ENCODE data around the gene CDC7. TPM values are rescaled to one million over a fixed set of nuclear protein-coding genes. Genes with fewer than 3 reads are reported as not detected.

Gene CDC7
- total RNA-seq, 3 donors from 2014 or later (not counting 1 experiment from before 2014, with no cell fraction given): 7.2 to 11.4 (median 7.9) TPM

- Mint-ChIP-seq H3K4me3 (peak overlapping the region; percentile 81), H3K4me1 (peaks cover 97 to 100% of the 10 kb centered on the region in 2 donors), H3K36me3 (no peaks in the 10 kb centered on the region), H3K27ac (peak overlapping the region; percentile 83 to 99), H3K27me3 (ENCODE audit: low read depth in 2 of 2) (no peaks in the 10 kb centered on the region), H3K9me3 (no peaks in the 10 kb centered on the region)
- intact Hi-C loops (cut with micrococcal nuclease): loop anchor here (2.0 to 10.0 kb wide), 4 partner anchors 14 to 262 kb away; no protein-coding TSS in a partner anchor
- Histone ChIP-seq H3K36me3 (ENCODE audit: control insufficient read depth, insufficient read depth, low read length) (no peaks in the 10 kb centered on the region), H3K27me3 (ENCODE audit: control insufficient read depth, insufficient read depth, low read length) (no peaks in the 10 kb centered on the region), H3K9me3 (ENCODE audit: control insufficient read depth, insufficient read depth, low read length) (peaks cover 5% of the 10 kb centered on the region), H3K4me3 (ENCODE audit: low read length) (no peak overlapping the region), H3K4me1 (ENCODE audit: control insufficient read depth, insufficient read depth, low read length) (peaks cover 74% of the 10 kb centered on the region), H3K27ac (ENCODE audit: low read length) (peak overlapping the region; percentile 90)
- ATAC-seq (peak in 1 of 3 donors; percentile 1), DNase-seq (no peak)
- no peak for TF ChIP-seq CTCF (IDR thresholded peaks at IDR 0.05)
- WGBS (ENCODE audit: insufficient coverage): 48% methylated on average over 7 of the region's 7 CpGs
Measured at GRCh38 chr1:91555074-91555730, 54.6 kb downstream of the CDC7 start.

- peaks cover 94 to 97% of the 10 kb centered on the region in 2 donors for H3K4me1 Mint-ChIP-seq
Measured at GRCh38 chr1:91555821-91556531, 55.3 kb downstream of the CDC7 start.

DNA sequence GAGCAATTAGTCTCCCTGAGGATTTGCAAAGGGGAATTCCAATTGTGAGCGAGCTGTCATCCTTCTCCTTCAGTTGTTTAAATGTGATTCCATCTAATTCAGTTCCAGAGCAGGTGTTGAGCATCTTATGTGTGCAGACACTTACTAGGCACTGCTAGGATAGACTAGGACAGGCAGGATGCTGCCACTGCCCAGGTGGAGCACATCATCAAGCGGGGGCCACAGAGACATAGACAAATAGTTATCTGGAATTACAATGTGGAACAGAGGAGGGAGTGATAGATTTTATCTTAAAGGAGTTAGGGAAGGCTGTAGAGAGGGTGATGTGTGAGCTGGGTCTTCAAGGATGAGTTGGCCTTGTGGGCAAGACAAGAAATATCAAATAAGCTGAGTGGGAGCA is 55.9 kb downstream of the CDC7 start:
- no peaks in the 10 kb centered on the region for H3K36me3 Mint-ChIP-seq
- H3K4me3 Mint-ChIP-seq: peak overlapping the region; percentile 81
- Histone ChIP-seq H3K4me1 (ENCODE audit: control insufficient read depth, insufficient read depth, low read length) (peaks cover 74% of the 10 kb centered on the region), H3K36me3 (ENCODE audit: control insufficient read depth, insufficient read depth, low read length) (no peaks in the 10 kb centered on the region), H3K27me3 (ENCODE audit: control insufficient read depth, insufficient read depth, low read length) (no peaks in the 10 kb centered on the region), H3K9me3 (ENCODE audit: control insufficient read depth, insufficient read depth, low read length) (no peaks in the 10 kb centered on the region), H3K27ac (ENCODE audit: low read length) (peak overlapping the region; percentile 90), H3K4me3 (ENCODE audit: low read length) (no peak overlapping the region)
- ATAC-seq (no peak), DNase-seq (no peak)
- intact Hi-C loops (cut with micrococcal nuclease): loop anchor here (1.0 to 10.0 kb wide), 5 partner anchors 8 to 261 kb away; no protein-coding TSS in a partner anchor
- 84% methylated on average over 2 of the region's 2 CpGs for WGBS (ENCODE audit: insufficient coverage)
- TF ChIP-seq CTCF (IDR thresholded peaks at IDR 0.05): no peak
- H3K9me3 Mint-ChIP-seq: no peaks in the 10 kb centered on the region
- H3K27ac Mint-ChIP-seq: peak overlapping the region; percentile 83 to 99
- no peaks in the 10 kb centered on the region for H3K27me3 Mint-ChIP-seq (ENCODE audit: low read depth in 2 of 2)
- H3K4me1 Mint-ChIP-seq: peaks cover 94 to 96% of the 10 kb centered on the region in 2 donors

More at GRCh38 chr1:91555821-91556531, 55.3 kb downstream of the CDC7 start:
- no peak for TF ChIP-seq CTCF (IDR thresholded peaks at IDR 0.05)
- 13% methylated on average over 7 of the region's 7 CpGs for WGBS (ENCODE audit: insufficient coverage)
- ATAC-seq: peak; percentile 81 to 94 (median 87)
- Histone ChIP-seq H3K4me1 (ENCODE audit: control insufficient read depth, insufficient read depth, low read length) (peaks cover 73% of the 10 kb centered on the region), H3K36me3 (ENCODE audit: control insufficient read depth, insufficient read depth, low read length) (no peaks in the 10 kb centered on the region), H3K4me3 (ENCODE audit: low read length) (no peak overlapping the region), H3K9me3 (ENCODE audit: control insufficient read depth, insufficient read depth, low read length) (no peaks in the 10 kb centered on the region), H3K27me3 (ENCODE audit: control insufficient read depth, insufficient read depth, low read length) (no peaks in the 10 kb centered on the region), H3K27ac (ENCODE audit: low read length) (peak overlapping the region; percentile 90)
- no peaks in the 10 kb centered on the region for H3K27me3 Mint-ChIP-seq (ENCODE audit: low read depth in 2 of 2)
- peak overlapping the region; percentile 83 to 99 for H3K27ac Mint-ChIP-seq
- intact Hi-C loops (cut with micrococcal nuclease): loop anchor here (1.0 to 10.0 kb wide), 6 partner anchors 8 to 261 kb away; no protein-coding TSS in a partner anchor
- H3K4me3 Mint-ChIP-seq: peak overlapping the region; percentile 81
- no peaks in the 10 kb centered on the region for H3K9me3 Mint-ChIP-seq
- H3K36me3 Mint-ChIP-seq: no peaks in the 10 kb centered on the region
- DNase-seq: peak; percentile 57 to 93

Data from natural killer cell (primary cell).